ENCODE measurements around the gene GMEB2. TPM values are rescaled to one million over a fixed set of nuclear protein-coding genes. Genes with fewer than 3 reads are reported as not detected.

The GMEB2 gene
- total RNA-seq, 6 experiments from 2014 or later: 3.2 to 7.0 (median 5.1) TPM

GRCh38 chr20:63563225-63563935 lies 63.5 kb downstream of the GMEB2 start:
- H3K27ac ChIP-seq: no peak overlapping the region
- 90% methylated on average over 2 of the region's 55 CpGs for WGBS (ENCODE audit: insufficient coverage, low coverage, low lambda C conversion rate, missing lambda C conversion rate)
- intact Hi-C loops (cut with DNase I): no loop called here

GRCh38 chr20:63562461-63563224 lies 64.3 kb downstream of the GMEB2 start:
- TF ChIP-seq CTCF (IDR thresholded peaks at IDR 0.05) (no peak), POLR2A (IDR thresholded peaks at IDR 0.05) (no peak)
- intact Hi-C loops (cut with DNase I): no loop called here
- H3K27me3 ChIP-seq: no peaks in the 10 kb centered on the region
- DNase-seq (no peak), ATAC-seq (no peak)
- peaks cover 0 to 43% (median 15%) of the 10 kb centered on the region in 4 donors for H3K36me3 ChIP-seq
- no peak overlapping the region for H3K4me3 ChIP-seq
- no peak overlapping the region for H3K27ac ChIP-seq
- WGBS (ENCODE audit: insufficient coverage, low coverage, low lambda C conversion rate, missing lambda C conversion rate): 100% methylated on average over 1 of the region's 54 CpGs
- no peaks in the 10 kb centered on the region for H3K9me3 ChIP-seq
- no peaks in the 10 kb centered on the region for H3K4me1 ChIP-seq

More at GRCh38 chr20:63563225-63563935, 63.5 kb downstream of the GMEB2 start:
- Histone ChIP-seq H3K9me3 (no peaks in the 10 kb centered on the region), H3K36me3 (peaks cover 0 to 43% (median 15%) of the 10 kb centered on the region in 4 donors), H3K4me3 (no peak overlapping the region), H3K4me1 (no peaks in the 10 kb centered on the region), H3K27me3 (no peaks in the 10 kb centered on the region)
- DNase-seq: no peak
- ATAC-seq: no peak
- TF ChIP-seq CTCF (IDR thresholded peaks at IDR 0.05): no peak
- TF ChIP-seq POLR2A (IDR thresholded peaks at IDR 0.05): no peak

- DNase-seq (no peak), ATAC-seq (no peak)
- Histone ChIP-seq H3K27me3 (no peaks in the 10 kb centered on the region), H3K4me1 (no peaks in the 10 kb centered on the region), H3K9me3 (no peaks in the 10 kb centered on the region), H3K36me3 (peaks cover 0 to 43% (median 15%) of the 10 kb centered on the region in 4 donors), H3K27ac (no peak overlapping the region), H3K4me3 (no peak overlapping the region)
- no CpG with 5 or more reads among the region's 36 CpGs for WGBS (ENCODE audit: insufficient coverage, low coverage, low lambda C conversion rate, missing lambda C conversion rate)
- intact Hi-C loops (cut with DNase I): no loop called here
- TF ChIP-seq CTCF (IDR thresholded peaks at IDR 0.05): no peak
- TF ChIP-seq POLR2A (IDR thresholded peaks at IDR 0.05): no peak
Measured at GRCh38 chr20:63561624-63562396, 65.1 kb downstream of the GMEB2 start.

- Histone ChIP-seq H3K9me3 (no peaks in the 10 kb centered on the region), H3K4me3 (no peak overlapping the region), H3K27me3 (no peaks in the 10 kb centered on the region), H3K4me1 (no peaks in the 10 kb centered on the region), H3K27ac (no peak overlapping the region), H3K36me3 (peaks cover 0 to 43% (median 15%) of the 10 kb centered on the region in 4 donors)
- no peak for ATAC-seq
- TF ChIP-seq POLR2A (IDR thresholded peaks at IDR 0.05): no peak
- TF ChIP-seq CTCF (IDR thresholded peaks at IDR 0.05): no peak
- no peak for DNase-seq
- intact Hi-C loops (cut with DNase I): no loop called here
- 100% methylated on average over 1 of the region's 26 CpGs for WGBS (ENCODE audit: insufficient coverage, low coverage, low lambda C conversion rate, missing lambda C conversion rate)
Measured at GRCh38 chr20:63560856-63561609, 65.9 kb downstream of the GMEB2 start.

All from right lobe of liver (tissue), 6 donors.